ENCODE data around the gene SMCO3. TPM values are rescaled to one million over a fixed set of nuclear protein-coding genes. Genes with fewer than 3 reads are reported as not detected.

SMCO3 gene
- total RNA-seq, 2 experiments from 2014 or later = not detected

- H4K20me1 ChIP-seq (ENCODE audit: insufficient read depth, low read length) = no peaks in the 10 kb centered on the region
- DNase-seq (ENCODE audit: low spot score) = peak; percentile 75
- no peak overlapping the region for H3K4me3 ChIP-seq (ENCODE audit: low read depth, low read length, poor library complexity, severe bottlenecking)
- H3K4me1 ChIP-seq (ENCODE audit: insufficient read depth, low read length, poor library complexity, severe bottlenecking) = peaks cover 5% of the 10 kb centered on the region
- H3K36me3 ChIP-seq (ENCODE audit: insufficient read depth, low read length) = no peaks in the 10 kb centered on the region
- no peaks in the 10 kb centered on the region for H3K9me3 ChIP-seq (ENCODE audit: low read length)
- no peaks in the 10 kb centered on the region for H3K79me2 ChIP-seq (ENCODE audit: insufficient read depth, low read depth, low read length)
- H3K27ac ChIP-seq (ENCODE audit: low read depth, low read length, poor library complexity, severe bottlenecking) = no peak overlapping the region
- TF ChIP-seq EZH2phosphoT487 (IDR thresholded peaks at IDR 0.05; ENCODE audit: borderline replicate concordance, low read depth, low read length) (no peak), CTCF (conservative IDR thresholded peaks at IDR 0.05; ENCODE audit: low read length) (peak; percentile 99)
- intact Hi-C loops (cut with micrococcal nuclease; ENCODE audit: unreplicated experiment) = loop anchor here (1.0 to 5.0 kb wide), 3 partner anchors 47 to 422 kb away; no protein-coding TSS in a partner anchor
- ChIA-PET CTCF (ENCODE audit: unreplicated experiment) (interaction anchor here (1.0 kb wide), 1 partner anchor 42 kb away, joined by 4 read pairs; no protein-coding TSS in a partner anchor), POLR2A (no interaction called here)
- no peaks in the 10 kb centered on the region for H3K9me2 ChIP-seq (ENCODE audit: insufficient read depth, low read length)
- H3K4me2 ChIP-seq (ENCODE audit: low read length) = no peak overlapping the region
- BruUV-seq (replicated peaks) = no TSS peak
- 0 out of 2 replicates have a peak overlapping the region, but pooled peaks have one; percentile 55 for H2AFZ ChIP-seq (ENCODE audit: low read length)
Measured at GRCh38 chr12:14845350-14845750, 31.4 kb upstream of the SMCO3 start.

GRCh38 chr12:14844401-14844800, 30.4 kb upstream of the SMCO3 start:
- Histone ChIP-seq H3K27ac (ENCODE audit: low read depth, low read length, poor library complexity, severe bottlenecking) (no peak overlapping the region), H3K4me1 (ENCODE audit: insufficient read depth, low read length, poor library complexity, severe bottlenecking) (peaks cover 5% of the 10 kb centered on the region), H3K4me2 (ENCODE audit: low read length) (no peak overlapping the region), H3K9me2 (ENCODE audit: insufficient read depth, low read length) (no peaks in the 10 kb centered on the region), H2AFZ (ENCODE audit: low read length) (no peak overlapping the region), H3K79me2 (ENCODE audit: insufficient read depth, low read depth, low read length) (no peaks in the 10 kb centered on the region), H3K9me3 (ENCODE audit: low read length) (no peaks in the 10 kb centered on the region), H4K20me1 (ENCODE audit: insufficient read depth, low read length) (no peaks in the 10 kb centered on the region), H3K4me3 (ENCODE audit: low read depth, low read length, poor library complexity, severe bottlenecking) (no peak overlapping the region), H3K36me3 (ENCODE audit: insufficient read depth, low read length) (no peaks in the 10 kb centered on the region)
- no peak for DNase-seq (ENCODE audit: low spot score)
- intact Hi-C loops (cut with micrococcal nuclease; ENCODE audit: unreplicated experiment) = loop anchor here (5.0 kb wide), 1 partner anchor 122 kb away; no protein-coding TSS in a partner anchor
- TF ChIP-seq CTCF (conservative IDR thresholded peaks at IDR 0.05; ENCODE audit: low read length) = no peak
- no peak for TF ChIP-seq EZH2phosphoT487 (IDR thresholded peaks at IDR 0.05; ENCODE audit: borderline replicate concordance, low read depth, low read length)
- CTCF ChIA-PET (ENCODE audit: unreplicated experiment) = no interaction called here
- POLR2A ChIA-PET = no interaction called here
- no TSS peak for BruUV-seq (replicated peaks)

- H2AFZ ChIP-seq (ENCODE audit: low read length) = no peak within 1 kb of the TSS
Measured at GRCh38 chr12:14843425-14843887, 29.5 kb upstream of the SMCO3 start, which contains the start of gene ART4. TSS of gene ART4 (minus strand) at chr12:14843526. CDS start at chr12:14843113, 413 bp downstream.

More at GRCh38 chr12:14843425-14843887, 29.5 kb upstream of the SMCO3 start, which contains the start of gene ART4:
- ChIA-PET POLR2A (no interaction called here), CTCF (ENCODE audit: unreplicated experiment) (no interaction called here)
- Histone ChIP-seq H3K27ac (ENCODE audit: low read depth, low read length, poor library complexity, severe bottlenecking) (no peak within 1 kb of the TSS), H3K4me3 (ENCODE audit: low read depth, low read length, poor library complexity, severe bottlenecking) (no peak within 1 kb of the TSS), H3K4me1 (ENCODE audit: insufficient read depth, low read length, poor library complexity, severe bottlenecking) (peaks cover 5% of the 10 kb centered on the region), H3K4me2 (ENCODE audit: low read length) (no peak within 1 kb of the TSS), H3K79me2 (ENCODE audit: insufficient read depth, low read depth, low read length) (no peaks in the 10 kb centered on the region), H3K9me2 (ENCODE audit: insufficient read depth, low read length) (no peaks in the 10 kb centered on the region), H3K36me3 (ENCODE audit: insufficient read depth, low read length) (no peaks in the 10 kb centered on the region), H4K20me1 (ENCODE audit: insufficient read depth, low read length) (no peaks in the 10 kb centered on the region), H3K9me3 (ENCODE audit: low read length) (no peaks in the 10 kb centered on the region)
- TF ChIP-seq EZH2phosphoT487 (IDR thresholded peaks at IDR 0.05; ENCODE audit: borderline replicate concordance, low read depth, low read length) (no peak), CTCF (conservative IDR thresholded peaks at IDR 0.05; ENCODE audit: low read length) (no peak)
- intact Hi-C loops (cut with micrococcal nuclease; ENCODE audit: unreplicated experiment) = loop anchor here (5.0 kb wide), 1 partner anchor 121 kb away; no protein-coding TSS in a partner anchor
- no TSS peak for BruUV-seq (replicated peaks)
- no peak for DNase-seq (ENCODE audit: low spot score)
